ENCODE measurements around the gene PLAAT1.

The PLAAT1 gene

DNA sequence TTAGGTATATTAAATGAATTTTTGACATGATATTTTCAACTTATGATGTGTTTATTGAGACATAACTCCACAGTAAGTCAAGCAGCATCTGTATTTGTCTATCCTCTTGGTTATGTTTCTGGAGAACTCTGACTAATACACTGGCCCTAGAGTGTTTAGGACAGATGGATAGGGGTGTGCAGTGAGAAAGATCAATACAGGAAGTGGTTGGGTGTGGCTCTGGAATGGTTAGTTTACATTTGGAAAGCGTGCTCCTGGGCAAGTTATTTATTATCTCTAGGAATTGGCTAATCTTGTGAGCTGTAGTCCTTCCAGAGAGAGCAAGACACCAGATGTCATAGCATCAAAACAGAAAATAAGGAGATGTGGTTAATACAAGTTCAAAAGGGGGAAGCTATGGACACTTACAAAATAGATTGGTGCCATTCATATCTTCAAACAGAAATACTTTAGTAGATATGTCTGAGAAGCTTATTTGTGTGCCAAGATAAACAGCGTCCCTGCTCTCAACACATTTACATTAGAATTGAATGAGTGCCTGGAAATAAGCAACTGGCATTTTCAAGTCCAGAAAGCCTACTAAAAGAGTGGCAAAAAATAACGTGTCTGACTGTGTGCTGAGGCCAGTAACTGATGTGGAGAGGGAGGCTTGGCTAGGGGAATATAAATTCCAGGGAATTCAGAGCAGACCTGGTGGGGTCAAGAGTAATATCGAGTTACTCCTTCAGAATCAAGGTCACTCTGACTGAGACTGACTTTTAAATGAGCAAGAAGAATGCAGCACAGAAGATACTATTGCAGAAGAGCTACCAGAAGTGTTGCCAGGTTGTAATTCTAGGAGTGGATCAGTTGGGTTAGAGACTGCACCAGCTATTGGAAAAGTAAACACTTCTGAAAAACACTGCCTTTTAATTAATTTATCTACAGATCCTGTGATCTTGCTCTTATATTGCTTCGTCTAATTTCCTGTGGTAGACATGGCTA lies 33.4 kb upstream of the PLAAT1 start:
- TF ChIP-seq, protein P1, sequence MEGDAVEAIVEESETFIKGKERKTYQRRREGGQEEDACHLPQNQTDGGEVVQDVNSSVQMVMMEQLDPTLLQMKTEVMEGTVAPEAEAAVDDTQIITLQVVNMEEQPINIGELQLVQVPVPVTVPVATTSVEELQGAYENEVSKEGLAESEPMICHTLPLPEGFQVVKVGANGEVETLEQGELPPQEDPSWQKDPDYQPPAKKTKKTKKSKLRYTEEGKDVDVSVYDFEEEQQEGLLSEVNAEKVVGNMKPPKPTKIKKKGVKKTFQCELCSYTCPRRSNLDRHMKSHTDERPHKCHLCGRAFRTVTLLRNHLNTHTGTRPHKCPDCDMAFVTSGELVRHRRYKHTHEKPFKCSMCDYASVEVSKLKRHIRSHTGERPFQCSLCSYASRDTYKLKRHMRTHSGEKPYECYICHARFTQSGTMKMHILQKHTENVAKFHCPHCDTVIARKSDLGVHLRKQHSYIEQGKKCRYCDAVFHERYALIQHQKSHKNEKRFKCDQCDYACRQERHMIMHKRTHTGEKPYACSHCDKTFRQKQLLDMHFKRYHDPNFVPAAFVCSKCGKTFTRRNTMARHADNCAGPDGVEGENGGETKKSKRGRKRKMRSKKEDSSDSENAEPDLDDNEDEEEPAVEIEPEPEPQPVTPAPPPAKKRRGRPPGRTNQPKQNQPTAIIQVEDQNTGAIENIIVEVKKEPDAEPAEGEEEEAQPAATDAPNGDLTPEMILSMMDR (IDR thresholded peaks at IDR 0.05; ENCODE audit: borderline replicate concordance, extremely low read depth, low read length, poor library complexity, severe bottlenecking), result no peak
- TF ChIP-seq EZH2 (IDR thresholded peaks at IDR 0.05; ENCODE audit: borderline replicate concordance, low read depth, low read length, severe bottlenecking), result no peak
- Histone ChIP-seq H3K4me2 (ENCODE audit: insufficient read depth, low read length) (no peak overlapping the region), H3K4me1 (ENCODE audit: insufficient read depth, low read length) (no peaks in the 10 kb centered on the region), H2AFZ (ENCODE audit: low read depth, low read length) (no peak overlapping the region), H4K20me1 (ENCODE audit: insufficient read depth, low read length) (no peaks in the 10 kb centered on the region), H3K79me2 (ENCODE audit: insufficient read depth, low read length) (no peaks in the 10 kb centered on the region), H3K27ac (ENCODE audit: low read length) (no peak overlapping the region), H3K4me3 (ENCODE audit: low read depth in 1 of 2, low read length in 2 of 2) (no peak overlapping the region), H3K9ac (ENCODE audit: low read depth, low read length) (no peak overlapping the region), H3K9me3 (ENCODE audit: insufficient read depth, low read length, severe bottlenecking) (no peaks in the 10 kb centered on the region), H3K36me3 (ENCODE audit: insufficient read depth, low read length) (no peaks in the 10 kb centered on the region), H3K27me3 (ENCODE audit: insufficient read depth, low read length, poor library complexity) (no peaks in the 10 kb centered on the region)
- no peak for DNase-seq
- ATAC-seq (ENCODE audit: insufficient read depth, low read depth), result no peak

DNA sequence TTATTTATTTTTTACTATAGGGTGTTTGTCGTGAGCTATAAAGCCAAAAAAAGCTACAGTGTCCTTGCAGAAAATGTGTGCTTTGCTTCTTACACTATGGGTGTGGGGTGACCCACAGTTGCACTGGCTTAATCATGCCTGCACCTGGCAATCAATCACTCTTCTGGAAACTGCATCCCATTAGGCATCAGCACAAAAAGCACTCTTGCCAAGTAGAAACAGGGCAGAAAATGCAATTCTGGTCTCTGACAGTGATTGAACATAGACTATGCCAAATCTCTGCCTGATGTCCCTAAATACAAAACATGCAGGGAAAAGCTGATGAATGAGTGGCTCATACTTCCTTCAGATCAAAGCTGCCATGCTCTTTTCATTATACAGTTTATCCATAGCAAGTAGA lies 30.4 kb upstream of the PLAAT1 start:
- DNase-seq, result no peak
- Histone ChIP-seq H3K27ac (ENCODE audit: low read length) (no peak overlapping the region), H4K20me1 (ENCODE audit: insufficient read depth, low read length) (no peaks in the 10 kb centered on the region), H3K79me2 (ENCODE audit: insufficient read depth, low read length) (no peaks in the 10 kb centered on the region), H3K4me1 (ENCODE audit: insufficient read depth, low read length) (no peaks in the 10 kb centered on the region), H3K4me3 (ENCODE audit: low read depth in 1 of 2, low read length in 2 of 2) (no peak overlapping the region), H3K9me3 (ENCODE audit: insufficient read depth, low read length, severe bottlenecking) (no peaks in the 10 kb centered on the region), H3K4me2 (ENCODE audit: insufficient read depth, low read length) (no peak overlapping the region), H3K36me3 (ENCODE audit: insufficient read depth, low read length) (no peaks in the 10 kb centered on the region), H3K27me3 (ENCODE audit: insufficient read depth, low read length, poor library complexity) (no peaks in the 10 kb centered on the region), H2AFZ (ENCODE audit: low read depth, low read length) (no peak overlapping the region), H3K9ac (ENCODE audit: low read depth, low read length) (no peak overlapping the region)
- no peak for TF ChIP-seq EZH2 (IDR thresholded peaks at IDR 0.05; ENCODE audit: borderline replicate concordance, low read depth, low read length, severe bottlenecking)
- TF ChIP-seq, protein P1 (IDR thresholded peaks at IDR 0.05; ENCODE audit: borderline replicate concordance, extremely low read depth, low read length, poor library complexity, severe bottlenecking), result no peak
- no peak for ATAC-seq (ENCODE audit: insufficient read depth, low read depth)

DNA sequence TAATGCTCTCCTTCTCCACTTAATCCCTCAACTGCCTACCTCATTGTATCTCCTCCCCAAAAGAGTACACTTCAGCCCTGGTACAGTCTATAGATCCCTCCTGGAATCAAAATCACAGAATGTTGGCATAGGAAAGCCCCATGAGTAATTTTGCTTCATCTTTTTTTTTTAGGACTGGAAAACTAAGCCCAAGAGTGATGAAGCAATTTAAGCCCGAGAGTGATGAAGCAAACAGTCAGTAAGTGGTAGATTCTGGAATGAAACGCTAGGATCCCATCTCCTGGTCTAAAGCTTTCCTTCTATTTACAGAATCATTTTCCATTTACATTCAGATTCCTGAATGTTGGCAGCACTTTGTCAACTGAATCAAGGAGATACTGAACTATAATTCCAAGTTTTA lies 29.8 kb upstream of the PLAAT1 start:
- H3K9ac ChIP-seq (ENCODE audit: low read depth, low read length), result no peak overlapping the region
- H3K4me1 ChIP-seq (ENCODE audit: insufficient read depth, low read length), result no peaks in the 10 kb centered on the region
- H3K9me3 ChIP-seq (ENCODE audit: insufficient read depth, low read length, severe bottlenecking), result no peaks in the 10 kb centered on the region
- H3K79me2 ChIP-seq (ENCODE audit: insufficient read depth, low read length), result no peaks in the 10 kb centered on the region
- no peak overlapping the region for H3K4me2 ChIP-seq (ENCODE audit: insufficient read depth, low read length)
- no peaks in the 10 kb centered on the region for H3K36me3 ChIP-seq (ENCODE audit: insufficient read depth, low read length)
- H2AFZ ChIP-seq (ENCODE audit: low read depth, low read length), result no peak overlapping the region
- TF ChIP-seq, protein P1 (IDR thresholded peaks at IDR 0.05; ENCODE audit: borderline replicate concordance, extremely low read depth, low read length, poor library complexity, severe bottlenecking), result no peak
- TF ChIP-seq EZH2 (IDR thresholded peaks at IDR 0.05; ENCODE audit: borderline replicate concordance, low read depth, low read length, severe bottlenecking), result no peak
- H3K4me3 ChIP-seq (ENCODE audit: low read depth in 1 of 2, low read length in 2 of 2), result no peak overlapping the region
- DNase-seq (no peak), ATAC-seq (ENCODE audit: insufficient read depth, low read depth) (no peak)
- no peaks in the 10 kb centered on the region for H4K20me1 ChIP-seq (ENCODE audit: insufficient read depth, low read length)
- no peak overlapping the region for H3K27ac ChIP-seq (ENCODE audit: low read length)
- no peaks in the 10 kb centered on the region for H3K27me3 ChIP-seq (ENCODE audit: insufficient read depth, low read length, poor library complexity)

Data from DND-41 (cell line).